PC-3 (cell line): ENCODE measurements around the gene ANK3. TPM values are rescaled to one million over a fixed set of nuclear protein-coding genes. Genes with fewer than 3 reads are reported as not detected.

Experiments
- ATAC-seq: fragments of 200-7000 bp; cut with Tn5 transposase; 2 replicates; pipeline ENCODE4 v1.9.1; 2020; ENCODE audit warnings: mild to moderate bottlenecking, moderate library complexity
- BruUV-seq: library from RNA; stranded (reverse); fragments of 400-500 nt; replicated peaks from 2 replicates; lab custom pipeline; 2021; lab: Mats Ljungman, UMichigan
- CTCF ChIA-PET: fragments of 300-600 bp; sonication (Branson Sonifier 250); formaldehyde crosslinking; loops from one replicate; lab custom pipeline; 2022; ENCODE audit warnings: antibody characterized with exemption; lab: Charles Lee
- POLR2A ChIA-PET: fragments of 300-600 bp; sonication (Branson Sonifier 250); formaldehyde crosslinking; loops from one replicate; lab custom pipeline; 2022; ENCODE audit warnings: antibody characterized with exemption; ENCODE audit not compliant: unreplicated experiment; lab: Charles Lee
- DNase-seq: peaks from one replicate; pipeline ENCODE4 v3.0.0-alpha.2; 2015
- H2AFZ ChIP-seq: fragments of 300-600 bp; sonication (generic); 2 replicates; pipeline ENCODE4 v1.6.0; 2016; ENCODE audit warnings: antibody characterized with exemption, low read length
- H3F3A ChIP-seq: fragments of 300-600 bp; sonication (generic); one replicate; pipeline ENCODE4 v1.6.0; 2017; ENCODE audit warnings: antibody characterized with exemption, low read length, control low read depth, mild to moderate bottlenecking; ENCODE audit not compliant: unreplicated experiment
- H3K27ac ChIP-seq: fragments of 300-600 bp; sonication (generic); 2 replicates; pipeline ENCODE4 v1.5.1; 2016; ENCODE audit warnings: mild to moderate bottlenecking, low read length
- H3K27me3 ChIP-seq: fragments of 300-600 bp; sonication (generic); 2 replicates; pipeline ENCODE4 v1.6.1; 2016; ENCODE audit warnings: low read length, mixed read lengths
- H3K36me3 ChIP-seq: fragments of 300-600 bp; sonication (generic); 2 replicates; pipeline ENCODE4 v1.6.1; 2016; ENCODE audit warnings: low read depth, mixed run types, low read length, mixed read lengths
- H3K4me1 ChIP-seq: fragments of 300-600 bp; sonication (generic); 2 replicates; pipeline ENCODE4 v1.5.1; 2016; ENCODE audit warnings: low read length; ENCODE audit not compliant: insufficient read depth
- H3K4me2 ChIP-seq: fragments of 300-600 bp; sonication (generic); 2 replicates; pipeline ENCODE4 v1.6.0; 2016; ENCODE audit warnings: low read length
- H3K4me3 ChIP-seq: fragments of 300-600 bp; sonication (generic); 2 replicates; pipeline ENCODE4 v1.5.1; 2016; ENCODE audit warnings: mild to moderate bottlenecking, low read length, mixed read lengths
- H3K79me2 ChIP-seq: fragments of 300-600 bp; sonication (generic); 2 replicates; pipeline ENCODE4 v1.6.1; 2017; ENCODE audit warnings: low read length, mixed read lengths
- H3K9ac ChIP-seq: fragments of 300-600 bp; sonication (generic); 2 replicates; pipeline ENCODE4 v1.6.0; 2016; ENCODE audit warnings: mild to moderate bottlenecking, low read length
- H3K9me2 ChIP-seq: fragments of 300-600 bp; sonication (generic); replicated peaks from 2 replicates; pipeline ENCODE4 v1.6.1; 2016; ENCODE audit warnings: mixed run types, low read length, mixed read lengths
- H3K9me3 ChIP-seq: fragments of 300-600 bp; sonication (generic); 2 replicates; pipeline ENCODE4 v1.6.1; 2016; ENCODE audit warnings: low read length, mixed read lengths
- H4K20me1 ChIP-seq: fragments of 300-600 bp; sonication (generic); 2 replicates; pipeline ENCODE4 v1.6.1; 2016; ENCODE audit warnings: low read length, mixed read lengths
- CTCF ChIP-seq: fragments of 300-600 bp; sonication (generic); conservative IDR thresholded peaks from 2 replicates; pipeline ENCODE4 v1.5.1; 2017; ENCODE audit warnings: antibody characterized with exemption, low read depth, mild to moderate bottlenecking, low read length
- EZH2 ChIP-seq: fragments of 300-600 bp; sonication (generic); IDR thresholded peaks from one replicate; pipeline ENCODE4 v1.6.1; 2017; ENCODE audit warnings: antibody characterized with exemption, mild to moderate bottlenecking, low read length; ENCODE audit not compliant: unreplicated experiment
- EZH2phosphoT487 ChIP-seq: fragments of 300-600 bp; sonication (generic); IDR thresholded peaks from 2 replicates; pipeline ENCODE4 v1.6.1; 2018; ENCODE audit warnings: mild to moderate bottlenecking, antibody characterized with exemption, low read length, borderline replicate concordance
- intact Hi-C: fragments of 100-400 bp; cut with micrococcal nuclease; formaldehyde crosslinking; loops from 2 replicates; pipeline ENCODE4 v1.9.0; 2023
- total RNA-seq: library from RNA; depleted of rRNA; stranded (reverse); fragments of >200 nt; gene quantifications from 2 replicates; pipeline ENCODE4 v1.2.3, GENCODE V29; 2014

Gene ANK3
- total RNA-seq, 1 experiment from 2014 or later = 29.5 TPM

GRCh38 chr10:60338786-60339185 lies 50.9 kb downstream of the ANK3 start:
- DNase-seq (no peak), ATAC-seq (no peak)
- Histone ChIP-seq H3K27me3 (no peaks in the 10 kb centered on the region), H2AFZ (no peak overlapping the region), H4K20me1 (no peaks in the 10 kb centered on the region), H3K79me2 (no peaks in the 10 kb centered on the region), H3K9me2 (no peaks in the 10 kb centered on the region), H3F3A (no peaks in the 10 kb centered on the region), H3K36me3 (no peaks in the 10 kb centered on the region), H3K9me3 (no peaks in the 10 kb centered on the region), H3K9ac (no peak overlapping the region), H3K4me3 (no peak overlapping the region), H3K4me2 (no peak overlapping the region), H3K4me1 (peaks cover 26% of the 10 kb centered on the region), H3K27ac (no peak overlapping the region)
- intact Hi-C loops = no loop called here
- POLR2A ChIA-PET = interaction anchor here (0.5 kb wide), 1 partner anchor 313 kb away, joined by 3 read pairs; no protein-coding TSS in a partner anchor
- TF ChIP-seq EZH2phosphoT487 (no peak), CTCF (no peak), EZH2 (no peak)
- no TSS peak for BruUV-seq
- CTCF ChIA-PET = no interaction called here

GRCh38 chr10:60338002-60338564 lies 51.6 kb downstream of the ANK3 start:
- POLR2A ChIA-PET = no interaction called here

More at GRCh38 chr10:60338002-60338564, 51.6 kb downstream of the ANK3 start:
- Histone ChIP-seq H4K20me1 (no peaks in the 10 kb centered on the region), H2AFZ (no peak overlapping the region), H3K4me3 (no peak overlapping the region), H3K9me2 (no peaks in the 10 kb centered on the region), H3K4me2 (no peak overlapping the region), H3K4me1 (peaks cover 19% of the 10 kb centered on the region), H3K9ac (no peak overlapping the region), H3K27me3 (no peaks in the 10 kb centered on the region), H3K9me3 (no peaks in the 10 kb centered on the region), H3F3A (no peaks in the 10 kb centered on the region), H3K79me2 (no peaks in the 10 kb centered on the region), H3K27ac (no peak overlapping the region), H3K36me3 (no peaks in the 10 kb centered on the region)
- no peak for DNase-seq
- CTCF ChIA-PET = no interaction called here
- intact Hi-C loops = no loop called here
- ATAC-seq = no peak
- TF ChIP-seq EZH2phosphoT487 (no peak), EZH2 (no peak), CTCF (no peak)
- BruUV-seq = no TSS peak
